ENCODE data around the gene SPIRE1.
"Not testable (repeated sequence)": the region's sequence is repeated elsewhere in the genome, so short reads cannot be mapped to it uniquely, and the experiment has no call there.

The SPIRE1 gene

GRCh38 chr18:12485479-12486105 is 172.3 kb downstream of the SPIRE1 start:
- DNase-seq (ENCODE audit: low spot score) = no peak

DNA sequence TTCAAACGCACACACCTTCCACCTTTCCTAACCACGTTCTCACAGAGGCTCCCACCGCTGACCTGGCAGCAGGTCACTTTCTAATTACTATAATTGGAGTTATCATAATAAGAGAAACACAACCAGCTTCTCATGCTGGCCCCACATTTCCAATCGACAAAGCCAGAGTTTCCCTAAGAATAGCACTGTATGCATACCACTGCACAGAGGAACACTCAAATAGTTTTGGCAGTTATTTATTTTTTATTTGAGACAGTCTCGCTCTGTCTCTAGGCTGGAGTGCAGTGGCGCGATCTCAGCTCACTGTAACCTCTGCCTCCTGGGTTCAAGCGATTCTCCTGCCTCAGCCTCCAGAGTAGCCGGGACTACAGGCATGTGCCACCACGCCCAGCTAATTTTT is 176.0 kb downstream of the SPIRE1 start:
- not testable (repeated sequence) for DNase-seq (ENCODE audit: low spot score)

GRCh38 chr18:12479982-12480381 is 177.9 kb downstream of the SPIRE1 start:
- no peak for DNase-seq (ENCODE audit: low spot score)

- no peak for DNase-seq (ENCODE audit: low spot score)
These were observed 178.4 kb downstream of the SPIRE1 start for GRCh38 chr18:12479536-12479935.

DNA sequence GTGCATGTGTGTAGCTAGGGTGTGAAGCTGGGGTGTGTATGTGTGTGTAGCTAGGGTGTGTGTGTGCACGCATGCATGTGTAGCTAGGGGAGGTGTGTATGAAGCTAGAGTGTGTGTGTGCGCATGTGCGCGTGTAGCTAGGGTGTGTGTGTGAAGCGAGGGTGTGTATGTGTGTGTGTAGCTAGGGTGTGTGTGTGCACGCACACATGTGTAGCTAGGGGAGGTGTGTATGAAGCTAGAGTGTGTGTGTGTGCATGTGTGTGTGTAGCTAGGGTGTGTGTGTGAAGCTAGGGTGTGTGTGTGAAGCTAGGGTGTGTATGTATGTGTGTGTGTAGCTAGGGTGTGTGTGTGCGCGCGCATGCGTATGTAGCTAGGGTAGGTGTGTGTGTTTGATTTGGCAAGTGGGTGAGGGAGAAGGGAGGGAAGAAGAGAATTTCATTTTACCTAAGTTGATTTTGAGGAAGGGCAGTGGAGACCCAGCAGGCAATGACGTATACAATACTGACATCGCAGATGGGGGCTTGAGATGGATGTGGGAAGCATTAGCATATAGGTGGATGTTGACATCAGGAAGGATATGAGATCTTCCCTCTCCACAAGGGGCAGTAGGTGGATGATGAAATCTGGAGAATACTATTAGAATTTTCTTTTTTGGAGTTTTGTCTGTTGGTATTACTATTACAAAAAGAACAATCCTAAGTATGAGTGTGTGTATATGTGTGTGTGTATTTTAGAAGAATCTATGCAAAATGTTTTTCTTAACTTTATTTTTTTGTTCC is 179.4 kb downstream of the SPIRE1 start:
- peak; percentile 30 for DNase-seq (ENCODE audit: low spot score)

GRCh38 chr18:12477606-12478005 is 180.3 kb downstream of the SPIRE1 start:
- no peak for DNase-seq (ENCODE audit: low spot score)

GRCh38 chr18:12476955-12477354 is 181.0 kb downstream of the SPIRE1 start:
- DNase-seq (ENCODE audit: low spot score) = no peak

- DNase-seq (ENCODE audit: low spot score) = no peak
These were observed 183.0 kb downstream of the SPIRE1 start for GRCh38 chr18:12474876-12475275.

DNA sequence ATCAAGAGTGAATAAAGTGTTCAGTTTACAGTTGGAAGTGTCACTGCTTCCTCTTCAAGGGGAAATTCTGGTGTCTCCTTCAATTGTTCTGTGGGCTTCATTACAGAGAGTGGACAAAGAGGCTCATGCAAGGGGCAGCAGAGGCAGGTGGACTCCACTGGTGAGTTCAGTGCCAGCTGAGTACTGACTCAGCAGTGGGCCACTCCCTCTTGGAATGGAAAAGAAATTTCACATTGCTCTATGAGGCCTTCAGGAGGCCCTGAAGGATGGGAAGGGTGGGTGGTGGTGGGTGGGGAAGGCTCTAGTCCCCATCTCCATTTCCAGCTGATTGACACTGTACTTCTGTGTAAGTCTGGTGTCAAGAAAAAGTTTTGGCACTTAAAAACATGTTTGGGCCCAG is 183.8 kb downstream of the SPIRE1 start:
- DNase-seq (ENCODE audit: low spot score) = no peak

DNA sequence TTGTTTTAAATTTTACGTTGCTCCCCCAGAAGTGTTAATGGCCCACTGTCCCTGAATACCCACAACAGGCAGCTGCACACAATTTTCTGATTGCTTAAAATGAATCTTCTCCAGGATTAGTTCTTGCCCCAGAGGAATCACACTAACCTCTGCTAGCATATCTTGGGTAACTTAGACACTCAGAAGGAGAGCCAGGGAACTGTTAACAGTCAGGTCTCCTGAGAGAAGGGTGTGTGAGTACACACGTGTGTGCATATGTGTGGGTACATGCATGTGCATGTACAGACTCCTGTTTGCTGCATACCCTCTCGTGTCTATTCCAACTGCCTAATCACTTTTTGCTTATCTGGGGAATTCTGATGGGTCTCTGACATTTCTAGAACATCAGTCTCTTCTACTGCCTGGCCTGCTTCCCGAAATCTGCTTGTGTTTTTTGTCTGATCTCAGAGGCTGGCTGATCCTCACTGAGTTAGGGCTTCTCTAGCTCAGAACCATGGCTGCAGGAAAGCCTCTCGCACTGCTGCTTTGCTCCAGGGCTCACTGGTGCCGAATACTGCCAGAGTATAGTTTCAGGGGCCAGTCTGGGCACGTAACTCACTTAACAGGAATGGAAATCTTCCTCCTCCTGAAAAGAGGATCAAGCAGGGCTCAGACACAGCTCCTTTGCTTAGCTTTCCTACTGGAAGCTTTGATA is 187.4 kb downstream of the SPIRE1 start:
- DNase-seq (ENCODE audit: low spot score) = no peak

GRCh38 chr18:12468445-12468844 is 189.5 kb downstream of the SPIRE1 start:
- DNase-seq (ENCODE audit: low spot score) = no peak

- no peak for DNase-seq (ENCODE audit: low spot score)
These were observed 193.2 kb downstream of the SPIRE1 start for GRCh38 chr18:12464731-12465130.

- no peak for DNase-seq (ENCODE audit: low spot score)
These were observed 194.7 kb downstream of the SPIRE1 start for GRCh38 chr18:12463191-12463590.

- DNase-seq (ENCODE audit: low spot score) = no peak
These were observed 195.7 kb downstream of the SPIRE1 start for GRCh38 chr18:12462242-12462641.

DNA sequence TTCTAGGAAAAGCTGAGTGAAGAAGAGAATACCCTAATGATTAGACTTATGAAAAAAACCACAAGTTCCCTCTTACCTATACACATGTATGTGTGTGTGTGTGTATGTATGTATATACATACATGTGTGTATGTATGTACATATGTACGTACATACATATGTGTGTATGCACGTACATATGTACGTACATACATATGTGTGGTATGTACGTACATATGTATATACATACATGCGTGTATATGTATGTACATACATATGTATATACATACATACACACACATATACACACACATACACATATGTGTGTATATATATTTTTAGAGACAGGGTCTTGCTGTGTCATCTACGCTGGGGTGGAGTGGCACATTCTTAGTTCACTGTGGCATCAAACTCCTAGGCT is 196.6 kb downstream of the SPIRE1 start:
- no peak for DNase-seq (ENCODE audit: low spot score)

- peak; percentile 71 for DNase-seq (ENCODE audit: low spot score)
These were observed 197.0 kb downstream of the SPIRE1 start for GRCh38 chr18:12460874-12461273.

DNA sequence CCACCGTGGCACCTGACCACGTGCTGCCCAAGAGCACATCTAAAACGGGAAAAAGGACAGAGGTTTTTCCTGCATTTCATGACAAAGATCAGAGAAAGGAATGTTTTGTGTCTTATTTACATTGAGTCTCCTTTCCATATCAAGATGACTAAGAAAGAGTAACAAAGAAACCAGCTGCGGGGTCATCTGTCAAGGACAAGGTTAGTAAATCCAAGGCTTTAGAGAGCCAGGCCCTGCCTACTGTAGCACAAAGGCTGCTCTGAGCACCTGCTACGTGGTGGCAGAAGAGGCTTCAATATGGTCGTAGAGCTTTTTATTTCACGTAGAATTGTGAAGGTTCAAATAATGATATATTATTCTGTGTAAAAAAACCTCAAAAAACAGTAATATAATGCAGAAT is 199.1 kb downstream of the SPIRE1 start:
- no peak for DNase-seq (ENCODE audit: low spot score)

DNA sequence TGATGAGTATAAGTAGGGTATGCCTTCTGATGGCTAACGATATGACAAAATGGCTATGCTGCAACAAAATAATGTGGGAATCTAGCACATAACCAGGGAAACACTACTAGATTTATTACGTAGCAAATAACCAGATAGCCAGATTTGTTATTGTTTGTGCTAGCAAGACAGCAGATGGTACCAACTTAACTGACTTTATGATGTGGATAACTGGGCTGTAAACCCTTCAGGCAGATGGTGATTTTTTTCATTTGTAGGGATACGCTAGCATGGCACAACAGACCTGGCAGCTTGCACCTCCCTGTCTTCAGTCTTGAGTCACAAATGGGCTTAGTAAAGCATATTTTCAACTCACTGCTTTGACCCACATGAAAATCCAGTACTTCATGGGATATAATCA is 201.5 kb downstream of the SPIRE1 start:
- DNase-seq (ENCODE audit: low spot score) = no peak

DNA sequence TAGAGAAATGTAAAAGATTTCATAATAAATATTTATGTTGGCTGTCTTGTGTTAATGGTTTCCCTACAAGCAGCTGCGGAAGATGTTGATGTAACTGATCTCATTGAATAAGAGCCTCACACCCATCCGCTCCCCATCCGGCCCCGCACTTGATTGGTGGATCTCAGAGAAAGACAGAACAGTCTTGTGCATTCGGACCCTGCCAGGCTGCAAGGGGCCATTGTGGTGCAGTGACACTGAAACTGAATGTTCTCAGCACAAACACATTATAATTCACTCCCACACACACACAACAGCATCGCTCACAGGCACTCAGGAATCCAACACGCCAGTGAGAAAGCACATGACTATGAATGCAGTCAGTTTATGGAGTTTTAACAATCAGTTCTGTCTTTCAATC is 202.4 kb downstream of the SPIRE1 start:
- no peak for DNase-seq (ENCODE audit: low spot score)

DNA sequence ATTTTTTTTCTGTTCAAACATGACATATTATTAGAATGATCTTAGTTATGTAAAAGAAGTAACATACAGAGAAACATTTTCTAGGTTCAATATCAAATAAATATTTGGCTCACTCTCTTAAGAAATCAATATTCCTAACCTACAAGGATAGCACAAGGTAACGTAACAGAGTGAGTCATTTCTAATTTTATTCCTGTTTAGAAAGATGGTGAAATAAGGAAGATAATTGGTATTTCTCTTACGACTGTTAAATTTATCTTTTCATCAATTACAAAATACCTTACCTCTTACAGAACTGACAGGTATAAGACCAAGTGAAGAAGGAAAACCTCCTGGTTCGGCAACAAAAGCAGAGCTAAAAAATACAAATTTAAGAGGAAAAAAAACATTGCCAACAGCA is 205.1 kb downstream of the SPIRE1 start:
- DNase-seq (ENCODE audit: low spot score) = no peak

DNA sequence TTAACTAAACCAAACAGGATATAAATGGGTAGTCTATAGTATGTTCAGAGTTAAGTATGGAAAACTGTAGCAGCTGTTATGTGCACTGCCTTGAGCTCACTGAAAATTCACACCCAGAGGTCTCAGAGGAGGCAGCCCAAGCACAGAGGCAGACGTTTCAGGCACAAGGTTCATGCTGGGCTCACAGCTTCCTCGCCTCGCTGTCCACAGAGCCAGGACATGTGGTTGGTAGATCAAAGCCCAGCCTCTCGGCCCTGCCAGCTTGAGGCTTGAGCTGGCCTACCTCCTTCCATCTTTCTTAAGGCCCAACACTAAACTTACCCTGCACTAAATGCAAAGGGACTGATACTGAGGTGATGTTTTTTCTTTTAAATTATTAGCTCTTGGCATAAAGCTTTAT is 206.5 kb downstream of the SPIRE1 start:
- DNase-seq (ENCODE audit: low spot score) = no peak

GRCh38 chr18:12449051-12449785 is 208.7 kb downstream of the SPIRE1 start:
- no peak for DNase-seq (ENCODE audit: low spot score)

GRCh38 chr18:12445554-12445953 is 212.4 kb downstream of the SPIRE1 start:
- DNase-seq (ENCODE audit: low spot score) = no peak
